Heart left ventricle (tissue), 16 donors: Measurements from ENCODE around the gene ANO2. TPM values are rescaled to one million over a fixed set of nuclear protein-coding genes. Genes with fewer than 3 reads are reported as not detected.

Experiments used
- ATAC-seq, 4 donors: fragments of 200-7000 bp; cut with Tn5 transposase; one replicate each; pipeline ENCODE4 v1.9.1; 2020 to 2022; ENCODE audit warnings: moderate library complexity in 4 of 4, mild to moderate bottlenecking in 3 of 4, moderate number of reproducible peaks in 1 of 4
- DNase-seq, 5 donors: peaks; one replicate each; pipeline ENCODE4 v3.0.0-alpha.2; 2020
- H3K27ac ChIP-seq, 12 donors: fragments of 200-600 bp; sonication (generic) in 4 of 12; one replicate each; pipeline versions ENCODE4 v1.5.0 to v1.8.0; 2016 to 2022; ENCODE audit warnings: mild to moderate bottlenecking in 2 of 12
- H3K27me3 ChIP-seq, 9 donors: fragments of 200-600 bp; sonication (generic) in 2 of 9; one replicate each; pipeline versions ENCODE4 v1.5.1 to v1.8.0; 2016 to 2022; ENCODE audit warnings: mild to moderate bottlenecking in 3 of 9
- H3K36me3 ChIP-seq, 9 donors: fragments of 200-600 bp; sonication (generic) in 2 of 9; one replicate each; pipeline versions ENCODE4 v1.5.0 to v1.8.0; 2018 to 2022; ENCODE audit warnings: mild to moderate bottlenecking in 2 of 9
- H3K4me1 ChIP-seq, 12 donors: fragments of 200-600 bp; sonication (generic) in 4 of 12; one replicate each; pipeline versions ENCODE4 v1.5.0 to v1.8.0; 2016 to 2022; ENCODE audit warnings: mild to moderate bottlenecking in 3 of 12
- H3K4me3 ChIP-seq, 12 donors: fragments of 200-600 bp; sonication (generic) in 4 of 12; one replicate each; pipeline versions ENCODE4 v1.5.0 to v1.8.0; 2017 to 2022; ENCODE audit warnings: mild to moderate bottlenecking in 9 of 12, moderate library complexity in 4 of 12
- H3K9me3 ChIP-seq, 12 donors: fragments of 200-600 bp; sonication (generic) in 4 of 12; one replicate each; pipeline versions ENCODE4 v1.5.0 to v1.8.0; 2016 to 2022; ENCODE audit warnings: mild to moderate bottlenecking in 1 of 12
- POLR2A ChIP-seq, 2 donors: fragments of 450-650 bp; IDR thresholded peaks; one replicate each; pipeline ENCODE4 v1.6.1; 2017; ENCODE audit warnings: antibody characterized with exemption in 2 of 2, mild to moderate bottlenecking in 2 of 2, moderate library complexity in 2 of 2
- WGBS, 4 donors: extraction: QIAGEN DNeasy Blood & Tissue Kit in 2 of 4; methylation state at CpG; one replicate each; pipeline versions ENCODE4 v1.1.5 to v1.1.7; 2013 to 2018; 5-methylcytosine and 5-hydroxymethylcytosine counted together
- intact Hi-C, 10 donors: fragments of 100-400 bp; cut with DNase I; formaldehyde crosslinking; loops; one replicate each; pipeline versions ENCODE4 v1.11.1 to v1.14.2; 2022
- polyA plus RNA-seq, 2 donors: library from polyadenylated mRNA; stranded (reverse); fragments of 200-250 nt; gene quantifications; one replicate each; pipeline ENCODE4 v1.2.3, GENCODE V29; 2013
- total RNA-seq, 9 donors: library from RNA; depleted of rRNA in 2 of 9; stranded (reverse); fragments of >200 nt in 2 of 9; fragmentation: NEBNext Ultra II Directional in 3 of 9; extraction: Animal tissue kit (Norgen Biotek cat#: 25700) in 3 of 9; gene quantifications; one replicate each; pipeline versions ENCODE4 v1.1.0 to v1.2.4, GENCODE V29; 2016 to 2023
- TF ChIP-seq, protein P1 (sequence below), 12 donors: fragments of 200-600 bp; sonication (generic) in 4 of 12; IDR thresholded peaks; one replicate each; pipeline versions ENCODE4 v1.5.0 to v1.8.0; 2018 to 2022; ENCODE audit warnings: antibody characterized with exemption in 12 of 12, mild to moderate bottlenecking in 5 of 12
- donor health status: ischemic (EF 13 %, LVEDD 7.1; RV severe dilation, severe dysfunction).
- donor health status: healthy with polysubstance abuse.
- donor health status: DM: no; HTN: yes; CAD: no.
- donor health status: DM: no; HTN: no; CAD: no.
- donor health status: ischemic (EF 25% LVEDD 6.9; RV normal size, moderate dysfunction).
- donor health status: ischemic (EF 25% LVEDD 5.7; RV mildly dilated, moderate dysfunction).
- donor health status: healthy.
- donor health status: DM: yes; HTN: yes; CAD: no.
- donor health status: ischemic (EF 35%, LVEDD 5.7; RV mildly dilated, moderate dysfunction).
- donor health status: nonischemic (EF 11% LVEDD 7.7; RV severe dilation, severe dysfunction).
- donor health status: DM: yes; HTN: yes; CAD: no.
- donor health status: PGD.
- donor health status: ischemic (EF 29% LVEDD 5.4; RV normal size, mild dysfunction).
- donor health status: nonischemic (EF 23%, LVEDD 6.1; RV moderate dilation, normal function).

ANO2 gene
- total and polyA plus RNA-seq, 11 donors = 3.4 to 19.4 (median 9.4) TPM

DNA sequence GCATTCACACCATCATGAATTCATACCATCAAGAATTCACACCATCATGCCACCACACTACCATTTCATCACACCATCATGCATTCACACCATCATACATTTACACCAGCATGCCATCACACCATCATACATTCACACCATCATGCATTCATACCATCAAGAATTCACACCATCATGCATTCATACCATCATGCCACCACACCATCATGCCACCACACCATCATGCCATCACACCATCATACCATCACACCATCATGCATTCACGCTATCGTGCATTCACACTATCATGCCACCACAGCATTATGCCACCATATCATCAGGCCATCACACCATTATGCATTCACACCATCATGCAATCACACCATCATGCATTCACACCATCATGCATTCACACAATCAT is 79.7 kb downstream of the ANO2 start:
- no peak overlapping the region for H3K27ac ChIP-seq
- H3K4me1 ChIP-seq = peaks cover 0 to 19% (median 0%) of the 10 kb centered on the region in 12 donors
- H3K27me3 ChIP-seq = no peaks in the 10 kb centered on the region
- H3K9me3 ChIP-seq = no peaks in the 10 kb centered on the region
- 96 to 97% (median 97%) methylated on average over 2 of the region's 2 CpGs for WGBS, 4 donors
- intact Hi-C loops = no loop called here
- ATAC-seq = no peak
- TF ChIP-seq POLR2A (IDR thresholded peaks at IDR 0.05) = no peak
- TF ChIP-seq, protein P1, sequence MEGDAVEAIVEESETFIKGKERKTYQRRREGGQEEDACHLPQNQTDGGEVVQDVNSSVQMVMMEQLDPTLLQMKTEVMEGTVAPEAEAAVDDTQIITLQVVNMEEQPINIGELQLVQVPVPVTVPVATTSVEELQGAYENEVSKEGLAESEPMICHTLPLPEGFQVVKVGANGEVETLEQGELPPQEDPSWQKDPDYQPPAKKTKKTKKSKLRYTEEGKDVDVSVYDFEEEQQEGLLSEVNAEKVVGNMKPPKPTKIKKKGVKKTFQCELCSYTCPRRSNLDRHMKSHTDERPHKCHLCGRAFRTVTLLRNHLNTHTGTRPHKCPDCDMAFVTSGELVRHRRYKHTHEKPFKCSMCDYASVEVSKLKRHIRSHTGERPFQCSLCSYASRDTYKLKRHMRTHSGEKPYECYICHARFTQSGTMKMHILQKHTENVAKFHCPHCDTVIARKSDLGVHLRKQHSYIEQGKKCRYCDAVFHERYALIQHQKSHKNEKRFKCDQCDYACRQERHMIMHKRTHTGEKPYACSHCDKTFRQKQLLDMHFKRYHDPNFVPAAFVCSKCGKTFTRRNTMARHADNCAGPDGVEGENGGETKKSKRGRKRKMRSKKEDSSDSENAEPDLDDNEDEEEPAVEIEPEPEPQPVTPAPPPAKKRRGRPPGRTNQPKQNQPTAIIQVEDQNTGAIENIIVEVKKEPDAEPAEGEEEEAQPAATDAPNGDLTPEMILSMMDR (IDR thresholded peaks at IDR 0.05) = no peak
- no peak overlapping the region for H3K4me3 ChIP-seq
- H3K36me3 ChIP-seq = peaks cover 0 to 6% (median 0%) of the 10 kb centered on the region in 9 donors
- DNase-seq = no peak

GRCh38 chr12:5864972-5865371 is 80.1 kb downstream of the ANO2 start:
- no peaks in the 10 kb centered on the region for H3K27me3 ChIP-seq
- peaks cover 0 to 15% (median 0%) of the 10 kb centered on the region in 12 donors for H3K4me1 ChIP-seq
- H3K36me3 ChIP-seq = peaks cover 0 to 6% (median 0%) of the 10 kb centered on the region in 9 donors
- intact Hi-C loops = no loop called here
- DNase-seq = no peak
- no peak for TF ChIP-seq POLR2A (IDR thresholded peaks at IDR 0.05)
- H3K27ac ChIP-seq = no peak overlapping the region
- 74 to 84% (median 78%) methylated on average over 1 of the region's 1 CpG for WGBS, 4 donors
- H3K4me3 ChIP-seq = no peak overlapping the region
- ATAC-seq = no peak
- no peaks in the 10 kb centered on the region for H3K9me3 ChIP-seq

DNA sequence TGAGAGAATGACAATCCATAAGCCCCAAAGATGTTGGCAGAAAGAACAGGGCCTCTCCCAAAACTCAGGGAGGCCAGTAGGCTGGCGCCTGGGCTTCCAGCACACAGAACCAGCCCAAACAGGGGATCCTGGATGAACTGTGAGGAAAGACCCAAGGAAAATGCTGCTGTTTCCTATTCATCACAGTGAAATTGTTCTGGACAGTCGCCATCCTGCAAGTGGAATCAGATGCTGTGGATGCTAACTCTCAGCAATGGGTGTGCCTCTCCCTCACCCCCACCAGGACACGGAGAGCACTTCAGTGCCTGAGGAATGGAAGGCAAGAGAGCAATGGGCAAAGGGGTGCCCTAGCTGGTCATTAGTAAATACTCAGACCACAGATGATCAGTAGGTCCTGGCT is 80.8 kb downstream of the ANO2 start:
- H3K4me3 ChIP-seq = no peak overlapping the region
- DNase-seq (no peak), ATAC-seq (no peak)
- intact Hi-C loops = no loop called here
- peaks cover 0 to 12% (median 0%) of the 10 kb centered on the region in 12 donors for H3K4me1 ChIP-seq
- no peak overlapping the region for H3K27ac ChIP-seq
- H3K27me3 ChIP-seq = no peaks in the 10 kb centered on the region
- TF ChIP-seq, protein P1 (IDR thresholded peaks at IDR 0.05) = no peak
- TF ChIP-seq POLR2A (IDR thresholded peaks at IDR 0.05) = no peak
- no peaks in the 10 kb centered on the region for H3K9me3 ChIP-seq
- 86 to 95% (median 88%) methylated on average over 3 of the region's 3 CpGs for WGBS, 4 donors
- H3K36me3 ChIP-seq = peaks cover 0 to 6% (median 0%) of the 10 kb centered on the region in 9 donors

GRCh38 chr12:5861416-5861815 is 83.6 kb downstream of the ANO2 start:
- no peak overlapping the region for H3K4me3 ChIP-seq
- intact Hi-C loops = no loop called here
- WGBS, 4 donors = 64 to 83% (median 82%) methylated on average over 10 of the region's 10 CpGs
- TF ChIP-seq, protein P1 (IDR thresholded peaks at IDR 0.05) = no peak
- no peak for TF ChIP-seq POLR2A (IDR thresholded peaks at IDR 0.05)
- ATAC-seq (no peak), DNase-seq (no peak)
- H3K36me3 ChIP-seq = peaks cover 0 to 6% (median 0%) of the 10 kb centered on the region in 9 donors
- H3K9me3 ChIP-seq = no peaks in the 10 kb centered on the region
- no peak overlapping the region for H3K27ac ChIP-seq
- H3K27me3 ChIP-seq = peaks cover 0 to 6% (median 0%) of the 10 kb centered on the region in 9 donors
- H3K4me1 ChIP-seq = no peaks in the 10 kb centered on the region

DNA sequence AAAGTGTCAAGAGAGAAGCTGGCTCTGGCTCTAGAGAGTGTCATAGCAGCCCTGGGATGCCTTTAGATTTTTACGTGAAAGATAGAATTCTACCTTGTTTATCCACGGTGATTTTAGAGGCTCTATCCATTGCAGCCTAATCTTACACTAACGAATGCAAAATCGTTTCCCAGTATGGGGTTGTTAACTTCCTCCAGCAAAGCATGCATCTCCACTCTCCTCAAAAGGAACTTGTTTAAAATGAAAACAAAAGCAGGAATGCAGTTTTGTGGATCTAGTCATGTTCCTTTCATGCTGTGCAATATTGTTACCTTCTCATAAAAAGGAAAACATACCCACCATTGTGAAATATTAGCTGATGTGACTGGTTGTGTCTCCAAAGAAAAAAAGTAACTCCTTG is 88.4 kb downstream of the ANO2 start:
- no peak for TF ChIP-seq POLR2A (IDR thresholded peaks at IDR 0.05)
- TF ChIP-seq, protein P1 (IDR thresholded peaks at IDR 0.05) = no peak
- 38 to 45% (median 43%) methylated on average over 4 of the region's 4 CpGs for WGBS, 4 donors
- ATAC-seq (no peak), DNase-seq (no peak)
- H3K4me1 ChIP-seq = no peaks in the 10 kb centered on the region
- intact Hi-C loops = no loop called here
- H3K27ac ChIP-seq = no peak overlapping the region
- no peak overlapping the region for H3K4me3 ChIP-seq
- peaks cover 0 to 6% (median 0%) of the 10 kb centered on the region in 9 donors for H3K27me3 ChIP-seq
- H3K36me3 ChIP-seq = peaks cover 0 to 23% (median 0%) of the 10 kb centered on the region in 9 donors
- H3K9me3 ChIP-seq = no peaks in the 10 kb centered on the region
